Endothelial cell of umbilical vein (primary cell): ENCODE results near the gene MYO9B. TPM values are rescaled to one million over a fixed set of nuclear protein-coding genes. Genes with fewer than 3 reads are reported as not detected.

Experiments used
- BruUV-seq: library from RNA; stranded (reverse); fragments of 400-500 nt; replicated peaks from 2 replicates; lab custom pipeline; 2021; lab: Mats Ljungman, UMichigan
- CTCF ChIA-PET: fragments of 300-600, 350-600 bp; sonication (Branson Sonifier 250); formaldehyde crosslinking; loops from one replicate; lab custom pipeline; 2021; ENCODE audit warnings: antibody characterized with exemption, inconsistent platforms; lab: Charles Lee
- POLR2A ChIA-PET: fragments of 300-600, 350-600 bp; sonication (Branson Sonifier 250); formaldehyde crosslinking; loops from one replicate; lab custom pipeline; 2021; ENCODE audit warnings: antibody characterized with exemption, inconsistent platforms; lab: Charles Lee
- DNase-seq: peaks from one replicate; pipeline ENCODE4 v3.0.0-alpha.2; 2011; ENCODE audit warnings: low read depth, low spot score
- FAIRE-seq: peaks from 2 replicates; lab custom pipeline; 2011; peaks lifted over from hg19 to GRCh38; lab: Jason Lieb, UNC
- H2AFZ ChIP-seq: 2 replicates; pipeline ENCODE4 v1.6.0; 2012; ENCODE audit warnings: low read depth, low read length, control low read depth, inconsistent platforms
- H3K27ac ChIP-seq: 2 replicates; pipeline ENCODE4 v1.5.1; 2011; ENCODE audit warnings: low read depth, mild to moderate bottlenecking, control low read depth, low read length, moderate library complexity; ENCODE audit not compliant: insufficient read depth
- H3K27me3 ChIP-seq, 2 experiments: 2 replicates each; pipeline versions ENCODE4 v1.6.0 to v1.6.1; 2011; ENCODE audit warnings: low read length in 2 of 2, mixed read lengths in 1 of 2; ENCODE audit not compliant: control insufficient read depth in 2 of 2, insufficient read depth in 2 of 2
- H3K36me3 ChIP-seq, 2 experiments: 2 replicates in 1 of 2; 3 replicates in 1 of 2; pipeline ENCODE4 v1.5.1; 2011; ENCODE audit warnings: low read length in 2 of 2, mild to moderate bottlenecking in 1 of 2, moderate library complexity in 1 of 2; ENCODE audit not compliant: control insufficient read depth in 2 of 2, insufficient read depth in 2 of 2; ENCODE audit errors: extremely low read depth in 1 of 2
- H3K4me1 ChIP-seq: 3 replicates; pipeline ENCODE4 v1.5.1; 2011; ENCODE audit warnings: mild to moderate bottlenecking, low read length; ENCODE audit not compliant: control insufficient read depth, insufficient read depth; ENCODE audit errors: extremely low read depth
- H3K4me2 ChIP-seq: 2 replicates; pipeline ENCODE4 v1.6.1; 2011; ENCODE audit warnings: low read length, control low read depth, mixed read lengths; ENCODE audit not compliant: insufficient read depth
- H3K4me3 ChIP-seq, 3 experiments: fragments of 200-600 bp in 1 of 3; sonication (generic), shearing (Covaris generic) in 1 of 3; replicated peaks in 1 of 3; 2 replicates each; pipeline ENCODE4 v1.5.1; 2011 to 2016; ENCODE audit warnings: control low read depth in 3 of 3, low read length in 3 of 3, mild to moderate bottlenecking in 2 of 3, inconsistent platforms in 1 of 3, low read depth in 1 of 3, moderate library complexity in 1 of 3; ENCODE audit not compliant: insufficient read depth in 1 of 3
- H3K79me2 ChIP-seq: 2 replicates; pipeline ENCODE4 v1.6.0; 2012; ENCODE audit warnings: low read length, inconsistent platforms; ENCODE audit not compliant: control insufficient read depth, insufficient read depth
- H3K9ac ChIP-seq: replicated peaks from 2 replicates; pipeline ENCODE3; 2011; ENCODE audit warnings: low read length, control low read depth; ENCODE audit not compliant: insufficient read depth; ENCODE audit errors: extremely low read depth
- H3K9me1 ChIP-seq: replicated peaks from 3 replicates; pipeline ENCODE4 v1.6.0; 2011; ENCODE audit warnings: mild to moderate bottlenecking, low read length; ENCODE audit not compliant: control insufficient read depth, insufficient read depth; ENCODE audit errors: extremely low read depth
- H3K9me3 ChIP-seq: replicated peaks from 2 replicates; pipeline ENCODE4 v1.5.1; 2012; ENCODE audit warnings: low read length, inconsistent platforms; ENCODE audit not compliant: control insufficient read depth, insufficient read depth
- H4K20me1 ChIP-seq: replicated peaks from 2 replicates; pipeline ENCODE3; 2011; ENCODE audit warnings: mild to moderate bottlenecking, low read length; ENCODE audit not compliant: control insufficient read depth, insufficient read depth; ENCODE audit errors: extremely low read depth
- EZH2 ChIP-seq: IDR thresholded peaks from 2 replicates; pipeline ENCODE4 v1.6.1; 2012; ENCODE audit warnings: borderline replicate concordance, low read depth, mild to moderate bottlenecking, moderate library complexity, low read length, inconsistent platforms; ENCODE audit not compliant: severe bottlenecking
- FOS ChIP-seq: IDR thresholded peaks from 2 replicates; pipeline ENCODE4 v1.6.1; 2011; ENCODE audit warnings: mild to moderate bottlenecking, low read length, moderate library complexity, borderline replicate concordance; ENCODE audit not compliant: insufficient read depth
- GATA2 ChIP-seq: IDR thresholded peaks from 2 replicates; pipeline ENCODE4 v1.7.0; 2011; ENCODE audit warnings: low read depth, mild to moderate bottlenecking, moderate library complexity, mixed read lengths, low read length; ENCODE audit not compliant: insufficient read length, insufficient read depth
- MYC ChIP-seq: IDR thresholded peaks from one replicate; pipeline ENCODE4 v1.6.1; 2011; ENCODE audit warnings: mild to moderate bottlenecking, low read depth, low read length
- POLR2A ChIP-seq: IDR thresholded peaks from 2 replicates; pipeline ENCODE4 v1.6.1; 2012; ENCODE audit warnings: low read depth, mild to moderate bottlenecking, control low read depth, low read length
- POLR2AphosphoS5 ChIP-seq: IDR thresholded peaks from 2 replicates; pipeline ENCODE4 v1.6.1; 2012; ENCODE audit warnings: low read depth, mild to moderate bottlenecking, control low read depth, low read length, moderate library complexity; ENCODE audit not compliant: insufficient read depth
- dilution Hi-C: fragments of 300-500 bp; cut with MboI; formaldehyde crosslinking; loops from one replicate; pipeline ENCODE4 v1.15.0; 2019; ENCODE audit warnings: low sequenced_read_pairs; ENCODE audit not compliant: extremely low pct_ligation_motif_present
- intact Hi-C: fragments of 100-400 bp; cut with micrococcal nuclease; formaldehyde crosslinking; loops from one replicate; pipeline ENCODE4 v1.10.0; 2022
- polyA plus RNA-seq, 4 experiments: library from polyadenylated mRNA; depleted of rRNA in 3 of 4; stranded (reverse) in 3 of 4; unstranded in 1 of 4; fragments of >200 nt; gene quantifications; 2 replicates each; pipeline versions ENCODE4 v1.2.1 to v1.2.3, GENCODE V29; 2011 to 2012; ENCODE audit warnings: missing spikeins in 1 of 4
- total RNA-seq: library from RNA; stranded (reverse); gene quantifications from 2 replicates; pipeline ENCODE4 v1.2.3, GENCODE V29; 2021
- TF ChIP-seq, protein P1 (sequence below): IDR thresholded peaks from 2 replicates; pipeline ENCODE4 v1.6.1; 2011; ENCODE audit not compliant: insufficient read depth, insufficient read length

The MYO9B gene
- total and polyA plus RNA-seq, 2 donors (not counting 3 experiments of a cell fraction or from before 2014, with no cell fraction given): 64.4 to 119 TPM

DNA sequence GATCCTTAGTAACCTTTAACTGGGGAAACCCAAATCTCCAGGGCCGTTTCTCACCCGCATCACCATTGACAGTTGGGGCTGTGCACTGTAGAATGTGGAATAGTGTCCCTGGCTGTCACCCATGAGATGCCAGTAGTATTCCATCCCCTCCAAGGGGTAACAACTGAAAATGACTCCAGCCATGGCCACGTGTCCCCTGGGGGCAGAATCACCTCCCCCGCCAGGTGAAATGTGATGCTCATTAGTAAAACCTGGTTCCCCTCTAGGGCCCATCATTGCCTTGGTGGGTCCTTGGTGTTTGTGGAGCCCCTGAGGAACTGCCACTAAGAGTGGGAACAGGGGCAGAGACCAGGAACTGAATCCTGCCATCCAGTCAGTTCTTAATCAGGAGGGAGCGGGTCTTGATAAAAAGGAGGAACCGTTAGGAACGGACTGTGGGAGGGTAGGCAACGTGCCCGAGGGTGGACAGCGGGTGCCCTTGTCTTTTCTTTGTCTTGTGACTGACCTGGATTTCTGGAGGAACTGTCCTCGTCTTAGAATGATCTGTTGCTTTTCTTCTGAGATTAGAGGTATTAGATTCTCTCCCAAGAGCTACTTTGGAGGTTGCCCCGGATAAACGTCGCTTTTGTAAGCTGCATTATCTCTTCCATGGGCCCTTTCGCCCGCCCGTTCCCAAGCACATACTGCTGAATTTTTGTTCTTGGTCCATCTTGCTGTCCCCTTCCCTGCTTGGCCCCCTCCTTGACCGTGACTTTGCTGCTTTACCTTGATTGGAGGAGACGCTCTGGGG lies 3.5 kb downstream of the MYO9B start:
- intact Hi-C loops (loop anchor here (1.0 kb wide), 1 partner anchor 56 kb away; no protein-coding TSS in a partner anchor), dilution Hi-C loops (no loop called here)
- Histone ChIP-seq H3K9me1 (no peaks in the 10 kb centered on the region), H3K9ac (peak overlapping the region; percentile 70), H3K27me3 (no peaks in the 10 kb centered on the region), H3K79me2 (peaks cover 88% of the 10 kb centered on the region), H3K9me3 (no peaks in the 10 kb centered on the region), H3K4me1 (peaks cover 36% of the 10 kb centered on the region), H4K20me1 (no peaks in the 10 kb centered on the region), H3K4me3 (peak overlapping the region in 2 of 3 experiments; percentile 15 to 51), H2AFZ (peak overlapping the region; percentile 33), H3K36me3 (no peaks in the 10 kb centered on the region), H3K4me2 (peak overlapping the region; percentile 74), H3K27ac (peak overlapping the region; percentile 89)
- DNase-seq: no peak
- BruUV-seq: no TSS peak
- TF ChIP-seq POLR2A (no peak), EZH2 (no peak), POLR2AphosphoS5 (no peak), MYC (no peak), GATA2 (no peak), FOS (no peak)
- TF ChIP-seq, protein P1, sequence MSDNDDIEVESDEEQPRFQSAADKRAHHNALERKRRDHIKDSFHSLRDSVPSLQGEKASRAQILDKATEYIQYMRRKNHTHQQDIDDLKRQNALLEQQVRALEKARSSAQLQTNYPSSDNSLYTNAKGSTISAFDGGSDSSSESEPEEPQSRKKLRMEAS: no peak
- ChIA-PET POLR2A (no interaction called here), CTCF (interaction anchor here (1.3 to 2.2 kb wide), 3 partner anchors 26 to 94 kb away, joined by 3 to 10 read pairs (median 4); no protein-coding TSS in a partner anchor)
- FAIRE-seq: peak; percentile 18
